Renal cortical epithelial cell (primary cell): ENCODE data around the gene IFNA5. TPM values are rescaled to one million over a fixed set of nuclear protein-coding genes. Genes with fewer than 3 reads are reported as not detected.

Experiments
- DNase-seq: peaks from one replicate; pipeline ENCODE4 v3.0.0-alpha.2; 2011; ENCODE audit warnings: low read depth
- total RNA-seq: library from RNA; depleted of rRNA; stranded (reverse); fragments of >200 nt; gene quantifications from 2 replicates; pipeline ENCODE4 v1.2.3, GENCODE V29; 2014

Gene IFNA5
- total RNA-seq, 1 donor from 2014 or later: 0.20 TPM

DNA sequence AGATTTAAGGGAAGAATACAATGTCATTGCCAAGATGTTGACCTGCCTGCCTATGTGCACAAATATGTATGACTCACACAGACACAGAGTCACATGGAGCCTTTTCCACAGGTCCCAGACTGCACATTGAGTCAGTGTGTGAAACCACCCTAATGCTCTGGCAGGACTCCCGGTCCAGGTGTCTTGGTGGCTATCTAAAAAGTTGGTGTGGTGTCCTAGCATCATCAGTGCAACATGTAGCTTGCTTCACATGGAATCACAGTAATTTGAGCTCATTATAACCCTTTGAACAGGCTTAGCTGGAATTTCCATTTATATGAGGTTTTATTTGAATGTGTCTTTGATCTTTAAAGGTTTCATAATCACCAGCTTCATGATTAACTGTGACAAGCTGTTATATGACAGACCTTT is 10.7 kb downstream of the IFNA5 start:
- DNase-seq: peak; percentile 95

GRCh38 chr9:21289848-21290247 is 15.3 kb downstream of the IFNA5 start:
- no peak for DNase-seq

DNA sequence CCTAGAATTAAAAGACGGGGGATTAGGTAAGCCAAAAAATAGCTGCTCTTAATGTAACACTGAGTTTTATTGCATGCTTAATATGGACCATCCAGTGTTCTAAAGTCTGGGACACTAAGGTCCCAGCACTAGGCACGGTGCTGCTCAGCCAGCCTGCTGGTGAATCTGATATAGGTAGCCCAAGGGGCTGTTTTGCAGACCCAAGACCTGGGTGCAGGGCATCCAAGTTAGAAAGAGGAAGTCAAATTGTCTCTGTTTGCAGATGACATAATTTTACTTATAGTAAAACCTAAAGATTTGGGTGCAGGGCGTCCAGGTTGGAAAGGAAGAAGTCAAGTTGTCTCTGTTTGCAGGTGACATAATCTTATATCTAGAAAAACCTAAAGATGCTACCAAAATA is 17.8 kb downstream of the IFNA5 start:
- no peak for DNase-seq

DNA sequence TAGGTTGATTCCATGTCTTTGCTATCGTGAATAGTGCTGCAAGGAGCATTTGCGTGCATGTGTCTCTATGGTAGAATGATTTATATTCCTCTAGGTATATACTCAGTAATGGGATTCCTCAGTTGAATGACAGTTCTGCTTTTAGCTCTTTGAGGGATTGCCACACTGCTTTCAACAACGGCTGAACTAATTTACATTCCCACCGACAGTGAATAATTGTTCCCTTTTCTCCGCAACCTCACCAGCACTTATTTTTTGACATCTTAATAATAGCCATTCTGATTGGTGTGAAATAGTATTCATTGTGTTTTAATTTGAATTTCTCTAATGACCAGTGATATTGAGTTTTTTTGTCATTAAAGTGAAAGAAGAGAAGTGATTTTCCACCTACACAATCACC is 18.5 kb downstream of the IFNA5 start:
- DNase-seq: no peak

DNA sequence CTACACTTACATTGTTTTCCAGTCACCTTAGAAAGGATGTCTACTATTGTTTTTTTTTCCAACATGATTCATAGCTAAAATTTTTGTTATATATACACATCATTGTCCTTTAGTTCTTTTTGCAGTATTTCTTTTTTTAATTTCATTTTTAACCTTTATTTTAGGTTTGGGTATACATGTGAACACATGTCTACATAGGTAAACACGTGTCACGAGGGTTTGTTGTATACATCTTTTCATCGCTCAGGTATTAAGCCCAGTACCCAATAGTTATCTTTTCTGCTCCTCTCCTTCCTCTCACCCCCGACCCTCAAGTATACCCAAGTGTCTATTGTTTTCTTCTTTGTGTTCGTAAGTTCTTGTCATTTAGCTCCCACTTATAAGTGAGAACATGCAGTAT is 19.0 kb downstream of the IFNA5 start:
- no peak for DNase-seq

DNA sequence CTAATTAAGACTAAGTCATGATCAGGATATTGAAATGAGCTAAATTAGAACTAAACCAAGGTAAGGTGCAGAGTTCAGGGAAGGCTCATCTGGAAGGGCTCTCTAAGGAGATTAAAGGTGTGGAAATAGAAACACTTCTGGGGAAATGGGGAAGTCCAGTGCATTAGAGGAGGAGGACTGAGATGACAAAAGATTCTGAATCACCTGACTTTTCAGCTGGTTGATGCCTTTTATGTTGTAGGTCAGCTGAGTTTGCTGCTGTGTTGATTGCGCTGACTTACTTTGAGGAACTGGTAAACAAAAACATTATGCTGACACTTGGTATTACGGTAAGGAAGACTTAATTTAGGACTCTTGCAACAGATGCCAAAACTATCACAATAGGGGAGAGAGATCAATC is 23.8 kb downstream of the IFNA5 start:
- no peak for DNase-seq

DNA sequence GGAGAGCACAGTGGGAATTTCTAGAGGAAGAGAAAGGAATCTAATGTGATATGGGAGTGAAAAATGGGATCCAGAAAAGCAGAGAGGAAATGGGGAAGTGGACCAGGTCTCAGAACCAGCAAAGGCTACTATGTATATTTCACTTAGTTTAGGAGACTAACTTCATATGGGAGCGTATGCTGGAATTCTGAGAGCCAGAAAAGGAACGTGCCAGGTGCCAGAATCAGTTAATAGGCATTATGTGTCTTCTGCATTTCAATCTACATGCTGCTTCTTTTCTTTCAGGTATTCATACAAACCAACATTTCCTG is 36.8 kb downstream of the IFNA5 start:
- DNase-seq: no peak

DNA sequence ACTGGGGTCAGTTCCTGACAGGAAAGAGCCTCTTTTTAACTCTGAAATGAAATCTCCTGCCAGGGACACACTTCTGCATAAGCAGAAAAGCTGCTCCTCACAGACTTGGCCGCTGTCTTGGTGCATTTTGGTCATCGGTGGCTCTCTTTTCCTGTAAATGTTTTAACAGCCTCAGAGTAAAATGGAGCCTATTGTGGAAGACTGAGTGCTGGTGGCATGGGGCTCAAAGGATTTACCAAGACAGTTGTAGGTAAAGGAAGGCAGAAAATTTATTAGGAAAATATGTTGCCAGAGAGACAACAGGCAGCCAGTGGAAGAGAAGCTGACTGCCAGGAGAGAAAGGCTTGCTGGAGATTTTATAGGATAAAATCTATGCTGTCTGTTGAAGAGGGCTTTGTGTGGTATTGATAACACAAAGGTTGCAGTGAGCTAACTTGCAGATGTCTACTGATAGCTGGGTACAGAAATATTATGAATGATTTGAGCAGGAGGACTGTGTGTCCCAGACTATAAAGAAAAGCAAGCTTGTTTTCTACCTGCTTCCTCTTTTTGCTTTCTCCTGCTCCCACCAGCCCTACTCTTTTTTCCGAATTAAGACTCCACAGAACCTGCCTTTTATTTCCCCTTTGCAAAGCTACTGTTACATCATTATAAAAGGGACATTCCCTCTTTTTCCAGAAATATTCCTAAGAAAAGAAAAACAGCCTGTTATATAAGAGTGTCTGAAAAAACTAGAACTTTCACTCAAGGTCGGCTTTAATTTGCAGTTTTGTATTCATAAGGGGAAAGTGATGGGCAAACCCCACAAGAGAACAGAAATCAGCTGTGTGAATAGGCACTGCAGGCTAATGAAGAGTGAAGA is 37.4 kb downstream of the IFNA5 start:
- no peak for DNase-seq

GRCh38 chr9:21266733-21267484 is 38.2 kb downstream of the IFNA5 start:
- no peak for DNase-seq

- peak; percentile 54 for DNase-seq
Observed at GRCh38 chr9:21265421-21266189, 39.5 kb downstream of the IFNA5 start.

- DNase-seq: no peak
Observed at GRCh38 chr9:21255538-21256212, 49.4 kb downstream of the IFNA5 start.

Other genes with a start within 250 kb of the IFNA5 start
- not detected in 2 replicates for gene IFNB1, start 227.4 kb downstream of the IFNA5 start, total RNA-seq
- not detected in 2 replicates for gene IFNW1, start 163.5 kb downstream of the IFNA5 start, total RNA-seq
- gene IFNA21, start 138.7 kb downstream of the IFNA5 start, total RNA-seq: not detected in 2 replicates
- gene IFNA4, start 117.7 kb downstream of the IFNA5 start, total RNA-seq: not detected in 2 replicates
- not detected in 2 replicates for gene IFNA7, start 103.1 kb downstream of the IFNA5 start, total RNA-seq
- not detected in 2 replicates for gene IFNA10, start 98.2 kb downstream of the IFNA5 start, total RNA-seq
- not detected in 2 replicates for gene IFNA16, start 88.0 kb downstream of the IFNA5 start, total RNA-seq
- not detected in 2 replicates for gene IFNA17, start 77.1 kb downstream of the IFNA5 start, total RNA-seq
- not detected in 2 replicates for gene IFNA14, start 65.3 kb downstream of the IFNA5 start, total RNA-seq
- 31.3 and 64.1 TPM in 2 replicates for gene KLHL9, start 30.1 kb upstream of the IFNA5 start, total RNA-seq
- not detected in 2 replicates for gene IFNA6, start 45.6 kb upstream of the IFNA5 start, total RNA-seq
- not detected in 2 replicates for gene IFNA13, start 62.7 kb upstream of the IFNA5 start, total RNA-seq
- not detected in 2 replicates for gene IFNA2, start 80.1 kb upstream of the IFNA5 start, total RNA-seq
- not detected in 2 replicates for gene IFNA8, start 103.8 kb upstream of the IFNA5 start, total RNA-seq
- not detected in 2 replicates for gene IFNA1, start 135.1 kb upstream of the IFNA5 start, total RNA-seq
- 9.5 TPM in 1 of 2 replicates, not detected in the other for gene IFNE, start 177.0 kb upstream of the IFNA5 start, total RNA-seq